Umbilical cord (tissue), 2 donors: Measurements from ENCODE around the gene CBLB. TPM values are rescaled to one million over a fixed set of nuclear protein-coding genes. Genes with fewer than 3 reads are reported as not detected.

ENCODE experiments used
- DNase-seq: peaks from one replicate; pipeline ENCODE4 v3.0.0-alpha.2; 2015; ENCODE audit warnings: low spot score
- total RNA-seq: library from RNA; depleted of rRNA; stranded (reverse); fragments of >200 nt; gene quantifications from one replicate; pipeline ENCODE4 v1.2.3, GENCODE V29; 2014; ENCODE audit warnings: low replicate concordance; ENCODE audit not compliant: insufficient read depth

The CBLB gene
- total RNA-seq, 1 donor from 2014 or later = 25.5 TPM

DNA sequence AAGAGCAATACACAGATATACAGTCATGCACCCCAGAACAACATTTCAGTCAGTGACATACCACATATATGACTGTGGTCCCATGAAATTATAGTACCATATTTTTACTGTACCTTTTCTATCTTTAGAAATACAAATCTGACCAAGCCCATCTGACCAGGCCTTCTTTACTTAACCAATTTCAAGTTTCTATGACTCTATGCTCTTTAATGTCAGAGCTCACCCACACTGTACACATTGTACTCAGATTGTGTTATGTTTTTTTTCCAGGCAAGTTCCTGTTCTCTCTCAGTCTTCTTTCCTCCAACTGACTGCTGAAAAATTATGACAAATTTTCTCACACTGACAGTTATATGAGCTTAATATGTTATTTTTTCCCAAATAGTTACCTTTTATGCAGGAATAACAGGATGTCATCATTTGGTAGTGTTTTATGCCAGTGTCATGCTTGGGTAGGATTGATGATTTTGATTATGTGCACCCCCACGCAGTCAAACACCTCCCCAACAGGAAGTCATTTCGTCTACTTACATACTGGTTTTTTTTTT, 8.0 kb upstream of the CBLB start:
- no peak for DNase-seq

GRCh38 chr3:105869861-105870755, 1.3 kb upstream of the CBLB start:
- no peak for DNase-seq

DNA sequence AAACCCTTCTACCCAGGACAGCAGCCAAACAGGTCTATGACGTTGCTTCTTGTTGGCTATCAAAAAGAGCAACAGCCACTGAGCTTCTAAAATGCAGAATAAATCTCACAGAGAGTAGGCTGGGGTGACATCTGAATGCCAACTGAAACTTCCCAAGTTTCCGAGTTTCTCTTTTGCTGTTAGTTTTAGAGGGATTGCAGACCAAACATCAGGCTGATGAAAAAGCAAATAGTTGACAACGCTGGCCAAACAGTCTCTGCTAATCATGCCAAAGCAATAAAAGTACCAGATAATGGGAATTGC, 670 bp upstream of the CBLB start:
- no peak for DNase-seq

DNA sequence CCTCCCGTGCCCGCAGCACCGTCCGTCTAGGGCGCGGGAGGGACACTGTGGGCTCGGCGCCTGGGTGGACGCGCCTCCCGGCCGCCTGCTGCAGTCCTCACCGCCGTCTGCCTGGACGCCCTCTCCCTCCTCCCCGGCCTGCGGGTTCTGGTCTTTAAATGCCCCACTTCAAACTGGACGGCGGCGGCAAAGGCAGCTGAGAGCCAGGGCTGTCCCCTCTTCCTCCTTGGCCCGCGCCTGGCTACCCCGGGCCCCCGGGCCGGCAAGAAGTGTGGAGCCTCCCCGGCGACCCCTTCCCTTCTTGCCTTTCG, 426 bp downstream of the CBLB start:
- peak; percentile 71 for DNase-seq

DNA sequence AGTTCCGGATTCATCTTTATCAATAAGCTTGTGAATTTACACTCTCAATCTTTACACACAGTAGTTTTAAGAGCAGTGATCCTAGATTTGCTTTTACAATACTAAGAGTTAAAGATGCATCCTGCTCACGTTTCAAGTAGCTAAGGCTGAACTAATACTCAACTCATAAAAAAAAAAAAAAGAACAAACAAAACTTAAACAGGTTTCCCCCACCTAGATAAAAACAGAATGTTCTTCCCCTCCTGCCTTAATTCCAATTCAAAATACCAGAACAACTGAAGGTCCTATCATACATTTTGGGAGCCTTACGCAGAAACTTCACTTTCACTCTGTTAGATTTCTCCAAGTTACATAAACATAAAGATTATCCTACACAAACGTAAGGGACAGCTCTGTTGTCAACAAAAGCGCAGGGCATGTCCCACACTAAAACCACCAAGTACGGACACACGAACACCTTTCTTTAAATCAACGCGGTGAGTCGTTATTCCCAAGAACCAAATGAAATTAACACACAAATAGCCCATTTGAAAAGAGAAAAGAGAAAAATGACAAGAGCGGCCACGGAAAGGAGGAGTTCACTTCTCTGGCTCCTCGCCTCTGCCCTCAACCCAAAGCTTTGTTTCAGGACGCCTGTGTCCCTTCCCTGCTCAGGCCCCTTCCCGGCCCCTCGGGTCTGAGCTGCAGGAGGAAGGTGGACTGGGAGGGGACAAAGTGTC, 941 bp downstream of the CBLB start:
- no peak for DNase-seq

- DNase-seq = peak; percentile 40
Observed at GRCh38 chr3:105866656-105867653, 1.9 kb downstream of the CBLB start.

DNA sequence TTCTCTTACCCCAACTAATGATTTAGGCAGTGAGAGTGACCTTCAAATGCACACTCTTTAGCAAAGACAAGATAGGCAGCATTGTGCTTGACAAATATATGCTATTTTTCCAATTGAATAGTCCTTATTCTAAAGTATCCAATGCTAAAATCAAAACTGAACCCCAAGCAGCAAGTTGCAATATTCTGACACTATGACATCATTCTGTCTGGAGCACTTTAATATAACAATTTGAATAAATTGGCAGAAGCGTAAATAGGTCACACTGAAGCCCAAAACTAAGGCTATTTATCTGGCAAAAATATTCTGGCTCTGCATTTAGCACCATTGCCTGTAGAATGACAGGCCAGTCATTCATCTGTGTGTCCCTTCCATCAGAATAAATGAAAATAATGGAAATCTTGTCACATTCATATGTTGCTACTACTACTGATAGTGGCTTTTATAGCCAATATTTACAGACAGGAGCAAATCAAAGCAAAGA, 2.9 kb downstream of the CBLB start:
- no peak for DNase-seq

DNA sequence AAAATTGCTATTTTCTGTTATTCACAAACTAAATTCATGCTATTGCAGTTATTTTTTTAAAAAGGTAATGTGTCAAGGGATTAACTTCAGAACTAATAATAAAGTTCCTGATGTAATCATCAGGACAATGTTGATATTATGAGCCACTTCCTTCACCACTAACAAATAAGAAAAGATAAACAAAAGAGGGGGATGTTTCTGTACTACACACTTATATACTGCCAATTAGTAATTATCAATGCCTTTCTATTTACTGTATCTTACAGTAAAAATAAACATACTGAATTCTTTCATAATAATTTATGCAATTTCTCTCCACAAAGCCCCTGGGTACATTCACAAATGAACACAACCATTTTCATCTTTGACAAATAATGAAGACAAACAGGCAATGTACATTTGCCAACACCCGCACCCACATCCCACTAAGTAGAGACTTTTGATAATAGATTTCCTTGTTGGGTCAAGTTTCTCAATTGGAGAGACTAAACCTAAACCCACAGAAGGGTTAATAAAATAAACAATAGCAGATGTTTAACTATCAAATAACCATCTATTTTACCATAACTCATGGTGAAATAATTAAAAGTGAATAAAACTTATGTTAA, 3.7 kb downstream of the CBLB start:
- no peak for DNase-seq

DNA sequence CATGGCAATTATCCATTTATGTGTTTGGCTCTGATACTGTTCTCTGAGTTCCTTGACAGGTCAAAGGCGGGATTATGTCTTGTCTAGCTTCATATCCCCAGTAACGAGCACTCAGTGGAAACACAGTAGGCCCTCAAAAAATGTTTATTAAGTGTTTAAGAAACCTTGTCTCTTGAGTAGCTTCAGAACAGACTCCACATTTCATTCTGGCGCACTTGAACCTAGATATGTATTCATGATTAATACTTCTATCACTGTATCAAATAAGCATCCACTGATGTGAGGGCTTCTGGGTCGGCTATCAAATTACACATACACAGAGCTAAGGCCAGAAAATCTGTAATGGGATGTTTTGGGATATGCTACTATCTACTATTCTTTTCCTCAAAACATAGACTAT, 4.6 kb downstream of the CBLB start:
- DNase-seq = no peak

DNA sequence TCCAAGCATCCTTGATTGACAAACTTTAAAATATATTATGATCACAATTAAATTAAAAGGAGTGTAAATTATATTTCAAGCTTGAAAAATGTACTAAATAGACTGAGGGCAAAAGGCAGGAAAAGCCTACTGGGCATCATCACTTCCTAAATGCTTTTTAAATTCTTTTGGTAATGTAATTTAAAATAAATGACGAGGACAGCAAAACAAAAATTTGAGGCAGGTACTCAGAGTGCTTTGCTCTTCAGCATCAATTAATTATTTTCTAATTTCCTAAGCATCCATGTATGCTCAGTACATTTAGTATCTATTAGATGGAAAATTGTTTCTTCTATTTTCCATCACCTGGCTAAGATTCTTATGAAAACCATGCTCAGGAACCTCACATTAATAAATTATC, 5.2 kb downstream of the CBLB start:
- no peak for DNase-seq

GRCh38 chr3:105862217-105862616, 6.6 kb downstream of the CBLB start:
- no peak for DNase-seq

- DNase-seq = peak; percentile 75
Observed at GRCh38 chr3:105860641-105861040, 8.2 kb downstream of the CBLB start.

DNA sequence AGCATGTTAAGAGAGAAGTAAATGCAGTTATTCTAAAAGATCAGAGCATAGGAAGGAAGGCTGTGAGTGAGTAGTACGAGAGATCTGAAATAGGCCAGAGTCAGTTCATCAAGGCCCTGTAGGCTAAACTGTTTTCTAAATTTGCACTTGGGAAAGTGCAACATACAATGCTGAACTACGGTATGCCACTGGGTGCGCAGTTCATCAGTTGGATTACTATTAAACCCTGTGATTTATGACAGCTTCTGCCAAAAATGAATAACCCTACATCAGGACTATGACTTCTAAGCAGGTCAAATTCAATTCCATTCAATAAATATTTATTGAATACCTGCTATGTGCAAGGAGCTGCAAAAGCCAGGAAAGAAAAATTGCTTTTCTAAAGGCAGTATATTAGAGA, 10.8 kb downstream of the CBLB start:
- DNase-seq = no peak

GRCh38 chr3:105857601-105858000, 11.2 kb downstream of the CBLB start:
- DNase-seq = no peak

DNA sequence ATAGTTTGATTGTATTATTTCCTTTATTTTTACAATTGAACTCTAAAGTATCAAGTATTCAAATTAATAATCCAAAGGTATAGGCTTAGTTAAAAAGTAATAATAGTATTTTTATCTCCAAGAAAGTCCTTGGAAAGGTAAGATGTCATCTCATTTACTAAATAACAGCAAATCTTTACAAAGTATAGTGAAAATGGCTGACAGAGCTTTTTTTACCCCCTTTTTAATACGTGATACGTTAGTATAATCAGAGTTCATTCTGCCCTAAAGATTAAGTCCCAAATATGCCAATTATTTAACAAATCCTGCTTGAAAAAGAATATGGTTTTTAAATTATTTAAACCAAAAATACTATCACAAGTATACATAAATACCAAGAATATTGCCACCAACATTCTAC, 12.2 kb downstream of the CBLB start:
- DNase-seq = no peak

- no peak for DNase-seq
Observed at GRCh38 chr3:105853801-105854432, 14.9 kb downstream of the CBLB start.

- no peak for DNase-seq
Observed at GRCh38 chr3:105851582-105851981, 17.2 kb downstream of the CBLB start.

DNA sequence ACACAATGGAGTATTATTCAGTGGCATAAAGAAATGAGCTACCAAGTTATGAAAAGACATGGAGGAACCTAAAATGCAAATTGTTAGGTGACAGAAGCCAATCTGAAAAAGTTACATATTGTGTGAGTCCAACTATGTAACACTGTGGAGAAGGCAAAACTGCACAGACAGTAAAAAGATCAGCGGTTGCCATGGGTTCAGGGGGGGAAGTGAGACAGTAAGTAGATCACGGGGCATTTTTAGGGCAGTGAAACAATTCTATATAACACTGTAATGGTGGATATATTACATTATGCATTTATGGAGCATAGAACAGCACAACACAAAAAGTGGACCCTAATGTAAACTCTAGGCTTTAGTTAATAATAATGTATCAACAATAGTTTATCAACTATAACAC, 17.6 kb downstream of the CBLB start:
- DNase-seq = no peak

DNA sequence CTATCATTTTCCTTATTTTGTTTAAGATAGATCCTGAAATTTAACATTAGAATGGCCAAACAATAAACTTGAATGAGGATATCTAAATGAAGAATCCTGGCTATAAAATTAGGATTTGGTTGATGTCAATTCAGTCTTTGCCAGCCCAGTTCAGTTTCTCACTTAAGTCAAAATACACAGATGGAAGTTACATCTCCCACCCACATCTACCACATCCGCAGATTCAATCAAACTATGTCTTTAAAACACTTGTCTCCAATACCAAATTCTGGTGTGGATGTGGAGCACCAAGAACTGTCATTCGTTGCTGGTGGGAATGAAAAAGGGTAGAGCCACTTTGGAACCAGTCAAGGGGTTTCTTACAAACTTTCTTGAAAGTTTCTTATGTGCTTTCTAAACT, 18.2 kb downstream of the CBLB start:
- DNase-seq = no peak

GRCh38 chr3:105848821-105849220, 20.0 kb downstream of the CBLB start:
- no peak for DNase-seq

DNA sequence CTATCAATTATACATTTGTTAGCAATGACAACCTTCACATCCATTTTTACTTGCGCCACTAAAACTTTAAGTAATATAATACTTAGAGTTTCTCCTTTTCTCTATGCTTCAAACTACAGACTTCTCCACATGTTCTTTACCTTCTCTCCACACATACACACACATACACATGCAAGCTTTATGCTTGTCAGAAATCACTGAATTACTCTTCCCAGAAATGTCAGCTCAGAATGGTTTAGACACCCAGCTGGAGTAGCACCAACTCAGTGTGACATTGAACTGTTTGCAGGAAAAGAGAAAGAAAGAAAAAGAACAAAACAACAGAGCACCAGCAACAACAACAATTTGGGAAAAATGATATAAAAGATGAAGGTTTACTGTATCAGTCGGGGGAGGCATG, 20.9 kb downstream of the CBLB start:
- DNase-seq = no peak
